HepG2 (cell line): ENCODE measurements around the gene KLF11. TPM values are rescaled to one million over a fixed set of nuclear protein-coding genes. Genes with fewer than 3 reads are reported as not detected.
"Not testable (repeated sequence)": the region's sequence is repeated elsewhere in the genome, so short reads cannot be mapped to it uniquely, and the experiment has no call there.

Experiments
- ATAC-seq: fragments of 200-7000 bp; cut with Tn5 transposase; 3 replicates; pipeline ENCODE4 v1.9.1; 2020; ENCODE audit warnings: mild to moderate bottlenecking, moderate library complexity
- BruUV-seq: library from RNA; stranded (reverse); fragments of 400-500 nt; replicated peaks from 2 replicates; lab custom pipeline; 2021; lab: Mats Ljungman, UMichigan
- CTCF ChIA-PET: fragments of 300-600 bp; formaldehyde crosslinking; extraction: SDS; loops from one replicate; lab custom pipeline; 2021; ENCODE audit warnings: low total read pairs, inconsistent platforms, low intra/inter-chr PET ratio; lab: Yijun Ruan, JAX
- POLR2A ChIA-PET: fragments of 350-600 bp; sonication (Branson Sonifier 250); formaldehyde crosslinking; loops from one replicate; lab custom pipeline; 2020; ENCODE audit warnings: antibody characterized with exemption, inconsistent platforms; lab: Yijun Ruan, JAX
- DNase-seq: peaks from one replicate; pipeline ENCODE4 v3.0.0-alpha.2; 2015; ENCODE audit warnings: low spot score
- FAIRE-seq: peaks from 3 replicates; lab custom pipeline; 2011; peaks lifted over from hg19 to GRCh38; lab: Jason Lieb, UNC
- H2AFZ ChIP-seq: one replicate; pipeline ENCODE4 v1.6.1; 2011; ENCODE audit warnings: low read length, inconsistent platforms
- H3K27ac ChIP-seq: fragments of 300-600 bp; 3 replicates; pipeline ENCODE4 v1.8.0; 2011; ENCODE audit warnings: mixed run types, mild to moderate bottlenecking, mixed read lengths, low read length, inconsistent platforms; ENCODE audit not compliant: insufficient read depth; ENCODE audit errors: extremely low read length
- H3K27me3 ChIP-seq, 2 experiments: fragments of 200-600 bp in 1 of 2; 2 replicates in 1 of 2; 3 replicates in 1 of 2; pipeline versions ENCODE4 v1.6.0 to v1.8.0; 2011; ENCODE audit warnings: low read length in 2 of 2, mild to moderate bottlenecking in 2 of 2, moderate library complexity in 2 of 2, inconsistent platforms in 1 of 2; ENCODE audit not compliant: insufficient read depth in 2 of 2, control insufficient read depth in 1 of 2
- H3K36me3 ChIP-seq, 2 experiments: fragments of 200-600 bp in 1 of 2; replicated peaks in 1 of 2; 2 replicates in 1 of 2; 3 replicates in 1 of 2; pipeline versions ENCODE4 v1.5.1 to v1.8.0; 2011; ENCODE audit warnings: low read length in 2 of 2, inconsistent platforms in 1 of 2; ENCODE audit not compliant: insufficient read depth in 2 of 2, control insufficient read depth in 1 of 2
- H3K4me1 ChIP-seq: 2 replicates; pipeline ENCODE4 v1.5.1; 2012; ENCODE audit warnings: low read length, inconsistent platforms; ENCODE audit not compliant: insufficient read depth
- H3K4me2 ChIP-seq: 2 replicates; pipeline ENCODE4 v1.6.0; 2011; ENCODE audit warnings: low read depth, low read length, inconsistent platforms
- H3K4me3 ChIP-seq, 3 experiments: fragments of 200-600 bp in 1 of 3; sonication (generic), shearing (Covaris generic) in 1 of 3; replicated peaks in 1 of 3; 2 replicates each; pipeline ENCODE4 v1.5.1; 2011 to 2016; ENCODE audit warnings: low read length in 3 of 3, inconsistent platforms in 2 of 3, low read depth in 2 of 3, mild to moderate bottlenecking in 2 of 3, control low read depth in 1 of 3, mixed read lengths in 1 of 3; ENCODE audit not compliant: insufficient read depth in 1 of 3
- H3K79me2 ChIP-seq: one replicate; pipeline ENCODE4 v1.6.1; 2011; ENCODE audit warnings: low read length, inconsistent platforms; ENCODE audit not compliant: insufficient read depth
- H3K9ac ChIP-seq: 2 replicates; pipeline ENCODE4 v1.6.0; 2011; ENCODE audit warnings: mild to moderate bottlenecking, low read depth, low read length, inconsistent platforms; ENCODE audit not compliant: insufficient read depth
- H3K9me3 ChIP-seq: 2 replicates; pipeline ENCODE4 v1.5.1; 2012; ENCODE audit warnings: mild to moderate bottlenecking, low read length
- H4K20me1 ChIP-seq: 2 replicates; pipeline ENCODE4 v1.6.0; 2011; ENCODE audit warnings: inconsistent platforms, mild to moderate bottlenecking, low read length, moderate library complexity; ENCODE audit not compliant: insufficient read depth
- IKZF1 ChIP-seq: fragments of 450-650 bp; IDR thresholded peaks from 2 replicates; pipeline ENCODE4 v1.7.1; 2016
- ZNF274 ChIP-seq: sonication (generic); formaldehyde crosslinking; IDR thresholded peaks from 2 replicates; pipeline ENCODE4 v1.5.1; 2020; ENCODE audit warnings: mild to moderate bottlenecking, missing genetic modification reagents
- WGBS: methylation state at CpG from one replicate; pipeline ENCODE4 v1.1.6; 2017; ENCODE audit warnings: low lambda C conversion rate; 5-methylcytosine and 5-hydroxymethylcytosine counted together
- in situ Hi-C: cut with HindIII; loops from 2 replicates; pipeline ENCODE4 v1.10.0; 2017; ENCODE audit warnings: low pct_unique_long_range_greater_than_20kb; ENCODE audit not compliant: extremely low pct_ligation_motif_present
- intact Hi-C: fragments of 100-400 bp; cut with micrococcal nuclease; formaldehyde crosslinking; loops from one replicate; pipeline ENCODE4 v1.10.0; 2022; ENCODE audit not compliant: unreplicated experiment
- polyA plus RNA-seq, 8 experiments: library from polyadenylated mRNA; depleted of rRNA in 3 of 8; stranded (reverse) in 7 of 8; unstranded in 1 of 8; fragments of >200 nt; fragmentation: Illumina TruSeq in 4 of 8; extraction: Trizol in 4 of 8; gene quantifications; 2 replicates each; pipeline versions ENCODE4 v1.2.1 to v1.2.3, GENCODE V29; 2011 to 2016; ENCODE audit warnings: low read depth in 4 of 8, missing spikeins in 1 of 8, mixed read lengths in 1 of 8; ENCODE audit not compliant: insufficient read depth in 1 of 8
- total RNA-seq, 5 experiments: library from RNA; depleted of rRNA; stranded (reverse); fragments of >200 nt; fragmentation: Illumina TruSeq; extraction: Trizol; gene quantifications; 2 replicates each; pipeline ENCODE4 v1.2.3, GENCODE V29; 2016; ENCODE audit warnings: low read depth in 1 of 5

KLF11 gene
- total and polyA plus RNA-seq, 2 of the 13 experiments (the other 11 are each of a cell fraction or from before 2014, with no cell fraction given) = 2.5 to 11.8 TPM

- H3K27ac ChIP-seq = no peak overlapping the region
- no peaks in the 10 kb centered on the region; the same call in 1 of the 2 replicates for H4K20me1 ChIP-seq
- ATAC-seq (no peak; the same call in 2 of the 3 replicates), FAIRE-seq (no peak), DNase-seq (no peak)
- peaks cover 28% of the 10 kb centered on the region for H3K4me1 ChIP-seq
- no peak overlapping the region for H3K4me3 ChIP-seq
- BruUV-seq = no TSS peak
- CTCF ChIA-PET = no interaction called here
- H3K79me2 ChIP-seq = no peaks in the 10 kb centered on the region
- peaks cover 2 to 20% of the 10 kb centered on the region in 2 experiments; a peak in 4 of 5 replicates for H3K27me3 ChIP-seq
- 71% methylated on average over 29 of the region's 29 CpGs for WGBS
- no peak overlapping the region for H3K4me2 ChIP-seq
- H3K9ac ChIP-seq = no peak overlapping the region
- POLR2A ChIA-PET = no interaction called here
- no peaks in the 10 kb centered on the region for H3K36me3 ChIP-seq
- intact Hi-C loops (no loop called here), in situ Hi-C loops (no loop called here)
- H2AFZ ChIP-seq = no peak overlapping the region
- TF ChIP-seq ZNF274 (CRISPR knock-in tag) = no peak
- 0 out of 2 replicates have a peak, but pooled peaks have one; percentile 40 for TF ChIP-seq IKZF1
- no peaks in the 10 kb centered on the region for H3K9me3 ChIP-seq
These were observed 30.3 kb upstream of the KLF11 start for GRCh38 chr2:10012963-10013461.

- CTCF ChIA-PET, H4K20me1 ChIP-seq, H3K4me3 ChIP-seq, H2AFZ ChIP-seq, H3K9me3 ChIP-seq, H3K9ac ChIP-seq, BruUV-seq, in situ Hi-C loops, FAIRE-seq, DNase-seq, H3K36me3 ChIP-seq, H3K27ac ChIP-seq, intact Hi-C loops, POLR2A ChIA-PET, H3K79me2 ChIP-seq, ATAC-seq, H3K4me2 ChIP-seq: not testable (repeated sequence)
- 74% methylated on average over 43 of the region's 43 CpGs for WGBS
- Histone ChIP-seq H3K4me1 (peaks cover 27% of the 10 kb centered on the region), H3K27me3 (peaks cover 2 to 18% of the 10 kb centered on the region in 2 experiments; a peak in 4 of 5 replicates)
These were observed 29.5 kb upstream of the KLF11 start for GRCh38 chr2:10013651-10014417.
